H9 (cell line): ENCODE results near the gene TDP1. TPM values are rescaled to one million over a fixed set of nuclear protein-coding genes. Genes with fewer than 3 reads are reported as not detected.

Experiments used
- DNase-seq: peaks from one replicate; pipeline ENCODE4 v3.0.0-alpha.2; 2017
- H2AFZ ChIP-seq: one replicate; pipeline ENCODE4 v1.6.1; 2013; ENCODE audit warnings: mild to moderate bottlenecking, low read length, control low read depth, moderate library complexity
- H2AK5ac ChIP-seq: 2 replicates; pipeline ENCODE4 v1.6.1; 2013; ENCODE audit warnings: low read length, control low read depth, mixed read lengths; ENCODE audit not compliant: insufficient read length
- H2BK120ac ChIP-seq: one replicate; pipeline ENCODE4 v1.6.1; 2013; ENCODE audit warnings: low read depth, mild to moderate bottlenecking, low read length, control low read depth, inconsistent platforms; ENCODE audit not compliant: poor library complexity, severe bottlenecking
- H2BK12ac ChIP-seq: 2 replicates; pipeline ENCODE4 v1.6.1; 2013; ENCODE audit warnings: low read length, control low read depth, mixed read lengths, low read depth; ENCODE audit not compliant: insufficient read length
- H2BK15ac ChIP-seq: 2 replicates; pipeline ENCODE4 v1.6.1; 2013; ENCODE audit warnings: low read depth, low read length, control low read depth
- H2BK20ac ChIP-seq: one replicate; pipeline ENCODE4 v1.6.1; 2013; ENCODE audit warnings: low read depth, mild to moderate bottlenecking, low read length, control low read depth, inconsistent platforms; ENCODE audit not compliant: poor library complexity, severe bottlenecking
- H2BK5ac ChIP-seq: 2 replicates; pipeline ENCODE4 v1.6.1; 2013; ENCODE audit warnings: low read length, control low read depth, mixed read lengths; ENCODE audit not compliant: insufficient read length
- H3K14ac ChIP-seq: 2 replicates; pipeline ENCODE4 v1.6.1; 2013; ENCODE audit warnings: low read length, control low read depth; ENCODE audit not compliant: insufficient read depth
- H3K18ac ChIP-seq: 2 replicates; pipeline ENCODE4 v1.6.1; 2013; ENCODE audit warnings: low read depth, mild to moderate bottlenecking, mixed read lengths, low read length, control low read depth; ENCODE audit not compliant: insufficient read length
- H3K23ac ChIP-seq: 2 replicates; pipeline ENCODE4 v1.6.1; 2013; ENCODE audit warnings: low read length, control low read depth, mixed read lengths, low read depth; ENCODE audit not compliant: insufficient read length
- H3K23me2 ChIP-seq: 2 replicates; pipeline ENCODE4 v1.6.1; 2013; ENCODE audit warnings: low read depth, mild to moderate bottlenecking, mixed read lengths, low read length, control low read depth; ENCODE audit not compliant: insufficient read length, poor library complexity, severe bottlenecking
- H3K27ac ChIP-seq: 2 replicates; pipeline ENCODE4 v1.5.1; 2013; ENCODE audit warnings: low read length, control low read depth, mixed read lengths, low read depth; ENCODE audit not compliant: insufficient read length
- H3K27me3 ChIP-seq: 2 replicates; pipeline ENCODE4 v1.6.1; 2013; ENCODE audit warnings: low read length, control low read depth, inconsistent platforms; ENCODE audit not compliant: insufficient read depth
- H3K4ac ChIP-seq: 2 replicates; pipeline ENCODE4 v1.6.1; 2013; ENCODE audit warnings: low read depth, mild to moderate bottlenecking, control low read depth, inconsistent platforms, low read length, moderate library complexity
- H3K4me1 ChIP-seq: 2 replicates; pipeline ENCODE4 v1.6.1; 2013; ENCODE audit warnings: low read length, control low read depth, inconsistent platforms; ENCODE audit not compliant: insufficient read depth
- H3K4me2 ChIP-seq: 2 replicates; pipeline ENCODE4 v1.6.1; 2013; ENCODE audit warnings: low read length, control low read depth, mixed read lengths; ENCODE audit not compliant: insufficient read length, insufficient read depth
- H3K56ac ChIP-seq: 2 replicates; pipeline ENCODE4 v1.6.1; 2013; ENCODE audit warnings: low read depth, mild to moderate bottlenecking, mixed read lengths, low read length, control low read depth; ENCODE audit not compliant: insufficient read length
- H3K79me1 ChIP-seq: 2 replicates; pipeline ENCODE4 v1.6.1; 2013; ENCODE audit warnings: low read depth, mild to moderate bottlenecking, moderate library complexity, low read length, control low read depth, inconsistent platforms; ENCODE audit not compliant: insufficient read depth, poor library complexity, severe bottlenecking
- H3K79me2 ChIP-seq: 2 replicates; pipeline ENCODE4 v1.6.1; 2013; ENCODE audit warnings: low read length, control low read depth, inconsistent platforms; ENCODE audit not compliant: insufficient read depth
- H3K9ac ChIP-seq: 2 replicates; pipeline ENCODE4 v1.6.1; 2013; ENCODE audit warnings: low read length, control low read depth, mixed read lengths; ENCODE audit not compliant: insufficient read length; ENCODE audit errors: extremely low read depth
- H3K9me3 ChIP-seq: one replicate; pipeline ENCODE4 v1.6.1; 2013; ENCODE audit warnings: low read depth, low read length, inconsistent platforms; ENCODE audit not compliant: control insufficient read depth
- H3T11ph ChIP-seq: one replicate; pipeline ENCODE4 v1.6.1; 2013; ENCODE audit warnings: mild to moderate bottlenecking, low read length, control low read depth, inconsistent platforms
- H4K20me1 ChIP-seq: one replicate; pipeline ENCODE4 v1.6.1; 2013; ENCODE audit not compliant: control insufficient read depth, insufficient read length, insufficient read depth
- H4K5ac ChIP-seq: 2 replicates; pipeline ENCODE4 v1.6.1; 2013; ENCODE audit warnings: low read depth, mild to moderate bottlenecking, mixed read lengths, low read length, control low read depth; ENCODE audit not compliant: insufficient read length
- H4K8ac ChIP-seq: replicated peaks from 2 replicates; pipeline ENCODE4 v1.6.1; 2013; ENCODE audit warnings: low read length, control low read depth, mixed read lengths, low read depth; ENCODE audit not compliant: insufficient read length
- H4K91ac ChIP-seq: 2 replicates; pipeline ENCODE4 v1.6.1; 2013; ENCODE audit warnings: low read depth, mild to moderate bottlenecking, moderate library complexity, mixed read lengths, low read length, control low read depth; ENCODE audit not compliant: insufficient read length
- H3K27ac Mint-ChIP-seq, 3 experiments: 2 replicates in 2 of 3; 3 replicates in 1 of 3; pipeline ENCODE4 v1.8.0; 2020 to 2021; ENCODE audit warnings: mixed read lengths in 3 of 3, mild to moderate bottlenecking in 1 of 3, moderate library complexity in 1 of 3
- H3K27me3 Mint-ChIP-seq: 2 replicates; pipeline ENCODE4 v1.8.0; 2021; ENCODE audit warnings: low read depth, mild to moderate bottlenecking, moderate library complexity, mixed read lengths
- H3K36me3 Mint-ChIP-seq, 3 experiments: 2 replicates in 2 of 3; 3 replicates in 1 of 3; pipeline ENCODE4 v1.8.0; 2020 to 2021; ENCODE audit warnings: low read depth in 3 of 3, mixed read lengths in 3 of 3; ENCODE audit not compliant: insufficient read depth in 1 of 3
- H3K4me1 Mint-ChIP-seq, 2 experiments: 2 replicates each; pipeline ENCODE4 v1.8.0; 2020; ENCODE audit warnings: mixed read lengths in 2 of 2
- H3K4me3 Mint-ChIP-seq, 2 experiments: 2 replicates in 1 of 2; 3 replicates in 1 of 2; pipeline ENCODE4 v1.8.0; 2020 to 2021; ENCODE audit warnings: mild to moderate bottlenecking in 2 of 2, mixed read lengths in 2 of 2, moderate library complexity in 1 of 2
- H3K9me3 Mint-ChIP-seq, 2 experiments: 2 replicates in 1 of 2; 3 replicates in 1 of 2; pipeline ENCODE4 v1.8.0; 2020; ENCODE audit warnings: mild to moderate bottlenecking in 2 of 2, mixed read lengths in 2 of 2, moderate library complexity in 1 of 2
- CTCF ChIP-seq: fragments of 200-600 bp; sonication (generic); conservative IDR thresholded peaks from 3 replicates; pipeline ENCODE4 v1.8.0; 2021; ENCODE audit warnings: antibody characterized with exemption, mild to moderate bottlenecking
- WGBS: extraction: QIAGEN DNeasy Blood & Tissue Kit; methylation state at CpG from one replicate; pipeline ENCODE4 v1.1.7; 2013; ENCODE audit warnings: missing lambda C conversion rate, low lambda C conversion rate, mixed read lengths; ENCODE audit not compliant: insufficient read length; ENCODE audit errors: extremely low coverage; 5-methylcytosine and 5-hydroxymethylcytosine counted together
- total RNA-seq: library from RNA; stranded (reverse); gene quantifications from 2 replicates; pipeline ENCODE4 v1.2.1, GENCODE V29; 2021

TDP1 gene
- total RNA-seq, 1 experiment from 2014 or later: 53.4 TPM

DNA sequence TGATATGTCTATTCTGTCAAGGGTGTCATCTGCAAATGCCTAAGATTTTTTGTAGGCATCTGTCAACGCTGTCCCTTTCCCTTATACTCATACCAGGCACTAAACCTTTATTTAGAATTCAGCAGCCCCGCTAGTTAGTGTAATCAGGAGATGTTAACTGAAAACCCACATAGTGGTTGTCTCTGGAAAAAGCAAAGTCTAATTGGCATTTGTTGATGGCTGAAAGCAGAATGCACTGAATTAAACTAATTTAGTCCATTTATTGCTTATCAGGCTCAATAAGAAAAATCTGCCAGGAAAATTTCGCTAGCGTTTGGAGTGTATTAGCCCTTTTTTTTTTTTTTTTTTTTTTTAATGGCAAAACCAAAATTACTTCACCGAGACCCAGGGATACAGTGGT lies 34.5 kb downstream of the TDP1 start:
- H3K27me3 Mint-ChIP-seq: no peaks in the 10 kb centered on the region
- TF ChIP-seq CTCF: no peak
- H3K9me3 ChIP-seq: no peaks in the 10 kb centered on the region

More for the DNA sequence above, 34.5 kb downstream of the TDP1 start:
- Histone ChIP-seq H3K56ac (no peak overlapping the region), H2BK120ac (no peak overlapping the region), H3K79me2 (no peaks in the 10 kb centered on the region), H2AFZ (no peak overlapping the region), H2AK5ac (no peak overlapping the region), H3K14ac (no peak overlapping the region), H3K9ac (no peak overlapping the region), H3K18ac (no peak overlapping the region), H2BK20ac (no peak overlapping the region), H4K20me1 (no peaks in the 10 kb centered on the region), H3K23me2 (no peaks in the 10 kb centered on the region), H4K8ac (no peak overlapping the region), H2BK15ac (no peak overlapping the region), H3K27me3 (no peaks in the 10 kb centered on the region), H2BK5ac (no peak overlapping the region), H4K91ac (no peak overlapping the region), H4K5ac (no peak overlapping the region), H3K4me1 (no peaks in the 10 kb centered on the region; the same call in 1 of the 2 replicates), H3K23ac (no peak overlapping the region), H3T11ph (no peak overlapping the region), H3K4ac (no peak overlapping the region), H3K79me1 (no peaks in the 10 kb centered on the region), H3K4me2 (no peak overlapping the region), H2BK12ac (no peak overlapping the region), H3K27ac (no peak overlapping the region)
- WGBS: no CpG with 5 or more reads among the region's 5 CpGs
- no peaks in the 10 kb centered on the region for H3K9me3 Mint-ChIP-seq
- no peak for DNase-seq
- H3K4me3 Mint-ChIP-seq: no peak overlapping the region
- H3K36me3 Mint-ChIP-seq: peaks cover 12 to 63% (median 52%) of the 10 kb centered on the region in 3 experiments
- H3K27ac Mint-ChIP-seq: no peak overlapping the region
- peaks cover 30 to 31% of the 10 kb centered on the region in 2 experiments for H3K4me1 Mint-ChIP-seq
